Left lung (tissue), 10 donors: ENCODE results near the gene TAF11L5. TPM values are rescaled to one million over a fixed set of nuclear protein-coding genes. Genes with fewer than 3 reads are reported as not detected.
"Not testable (repeated sequence)": the region's sequence is repeated elsewhere in the genome, so short reads cannot be mapped to it uniquely, and the experiment has no call there.

Experiments
- ATAC-seq: fragments of 200-7000 bp; cut with Tn5 transposase; one replicate; pipeline ENCODE4 v1.9.1; 2020; ENCODE audit warnings: moderate library complexity
- DNase-seq, 4 donors: peaks; one replicate each; pipeline ENCODE4 v3.0.0-alpha.2; 2013 to 2020
- H3K27ac ChIP-seq, 2 donors: fragments of 200-600 bp; sonication (generic) in 1 of 2; one replicate each; pipeline versions ENCODE4 v1.5.0 to v1.8.0; 2020 to 2021
- H3K27me3 ChIP-seq, 2 donors: fragments of 200-600 bp; sonication (generic) in 1 of 2; one replicate each; pipeline versions ENCODE4 v1.5.0 to v1.8.0; 2020 to 2021
- H3K36me3 ChIP-seq, 2 donors: fragments of 200-600 bp; sonication (generic) in 1 of 2; one replicate each; pipeline versions ENCODE4 v1.5.0 to v1.8.0; 2020 to 2021
- H3K4me1 ChIP-seq, 2 donors: fragments of 200-600 bp; one replicate each; pipeline ENCODE4 v1.8.0; 2021
- H3K4me3 ChIP-seq, 2 donors: fragments of 200-600 bp; sonication (generic) in 1 of 2; one replicate each; pipeline versions ENCODE4 v1.5.0 to v1.8.0; 2020 to 2021; ENCODE audit warnings: mild to moderate bottlenecking in 1 of 2
- H3K9me3 ChIP-seq, 2 donors: fragments of 200-600 bp; sonication (generic) in 1 of 2; one replicate each; pipeline versions ENCODE4 v1.5.0 to v1.8.0; 2020 to 2021
- intact Hi-C, 2 donors: fragments of 100-400 bp; cut with DNase I; formaldehyde crosslinking; loops; one replicate each; pipeline versions ENCODE4 v1.11.2 to v1.14.2; 2022
- polyA plus RNA-seq, 6 donors: library from polyadenylated mRNA; unstranded; fragments of 120-200 nt; gene quantifications; one replicate each; pipeline ENCODE4 v1.2.1, GENCODE V29; 2013; ENCODE audit not compliant: insufficient read length in 6 of 6
- total RNA-seq, 2 donors: library from RNA; stranded (reverse); fragmentation: NEBNext Ultra II Directional; extraction: Animal tissue kit (Norgen Biotek cat#: 25700); gene quantifications; one replicate each; pipeline ENCODE4 v1.2.1, GENCODE V29; 2021
- donor health status: DM: no; HTN: yes; CAD: no.
- donor health status: DM: no; HTN: no; CAD: no.

Gene TAF11L5
- total and polyA plus RNA-seq, 8 donors = not detected

DNA sequence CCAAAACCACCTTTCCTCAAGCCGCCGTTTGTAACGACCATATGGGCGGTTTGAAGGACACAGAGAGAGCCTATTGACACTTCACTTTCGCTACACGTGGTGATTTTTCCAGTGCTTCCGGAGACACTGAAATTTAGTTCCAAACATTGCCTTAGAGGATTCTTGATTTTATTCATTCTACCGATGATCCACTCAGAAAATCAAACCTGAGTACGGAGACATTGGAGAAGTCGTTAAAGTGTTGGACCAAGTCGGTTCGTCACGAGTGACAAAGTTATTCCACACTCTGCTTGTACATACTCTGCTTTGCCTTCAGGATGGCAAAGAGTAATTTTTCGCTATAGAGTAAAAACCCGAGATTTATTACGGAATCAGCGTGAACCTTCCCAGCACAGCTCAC, 1.5 kb downstream of the TAF11L5 start:
- H3K27ac ChIP-seq, H3K4me3 ChIP-seq, H3K27me3 ChIP-seq, intact Hi-C loops, H3K4me1 ChIP-seq, H3K9me3 ChIP-seq, H3K36me3 ChIP-seq, ATAC-seq: not testable (repeated sequence)
- DNase-seq = peak in 2 of 4 donors; percentile 1 to 43

DNA sequence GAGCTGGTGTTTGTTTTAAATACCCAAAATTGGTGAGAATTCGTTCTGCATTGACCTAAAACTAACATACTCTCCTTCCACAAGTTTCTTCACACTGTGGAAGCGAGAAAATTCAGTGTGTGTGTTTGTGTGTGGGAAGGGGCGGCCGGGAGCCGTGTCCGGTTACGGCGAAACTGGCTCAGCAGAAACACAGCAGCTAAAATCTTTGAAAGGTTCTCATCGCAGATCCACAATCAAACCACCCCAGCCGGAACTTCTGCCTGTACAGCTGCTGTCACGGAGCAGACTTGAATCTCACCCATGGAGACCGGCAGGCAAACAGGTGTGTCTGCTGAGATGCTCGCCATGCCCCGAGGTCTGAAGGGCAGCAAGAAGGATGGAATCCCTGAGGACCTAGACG, 3.3 kb downstream of the TAF11L5 start, which contains the start of gene TAF11L6:
TAF11L6 (plus strand) TSS at position 301 of the 400 bp plus-strand sequence.
- H3K36me3 ChIP-seq, H3K27ac ChIP-seq, H3K4me3 ChIP-seq, H3K9me3 ChIP-seq, H3K4me1 ChIP-seq, DNase-seq, intact Hi-C loops, ATAC-seq, H3K27me3 ChIP-seq: not testable (repeated sequence)

Other genes with a start within 250 kb of the TAF11L5 start
- not detected for gene TAF11L2, start 27.0 kb upstream of the TAF11L5 start, total RNA-seq
- not detected for gene TAF11L2, start 27.0 kb upstream of the TAF11L5 start, polyA plus RNA-seq
- not detected for gene TAF11L3, start 6.9 kb upstream of the TAF11L5 start, total RNA-seq
- not detected for gene TAF11L3, start 6.9 kb upstream of the TAF11L5 start, polyA plus RNA-seq
- gene TAF11L4, start 3.4 kb upstream of the TAF11L5 start, total RNA-seq = not detected
- not detected for gene TAF11L4, start 3.4 kb upstream of the TAF11L5 start, polyA plus RNA-seq
- not detected for gene TAF11L6, start 3.4 kb downstream of the TAF11L5 start, total RNA-seq
- not detected for gene TAF11L6, start 3.4 kb downstream of the TAF11L5 start, polyA plus RNA-seq
- gene TAF11L7, start 60.5 kb downstream of the TAF11L5 start, total RNA-seq = not detected
- not detected for gene TAF11L7, start 60.5 kb downstream of the TAF11L5 start, polyA plus RNA-seq
- gene TAF11L8, start 65.7 kb downstream of the TAF11L5 start, total RNA-seq = not detected
- not detected for gene TAF11L8, start 65.7 kb downstream of the TAF11L5 start, polyA plus RNA-seq
- not detected for gene TAF11L9, start 69.2 kb downstream of the TAF11L5 start, total RNA-seq
- gene TAF11L9, start 69.2 kb downstream of the TAF11L5 start, polyA plus RNA-seq = not detected
- not detected for gene TAF11L10, start 72.6 kb downstream of the TAF11L5 start, total RNA-seq
- not detected for gene TAF11L10, start 72.6 kb downstream of the TAF11L5 start, polyA plus RNA-seq
- not detected for gene TAF11L11, start 78.9 kb downstream of the TAF11L5 start, total RNA-seq
- not detected for gene TAF11L11, start 78.9 kb downstream of the TAF11L5 start, polyA plus RNA-seq
- not detected for gene TAF11L12, start 85.2 kb downstream of the TAF11L5 start, total RNA-seq
- not detected for gene TAF11L12, start 85.2 kb downstream of the TAF11L5 start, polyA plus RNA-seq
- not detected for gene TAF11L13, start 106.9 kb downstream of the TAF11L5 start, total RNA-seq
- not detected for gene TAF11L13, start 106.9 kb downstream of the TAF11L5 start, polyA plus RNA-seq
- gene TAF11L14, start 109.2 kb downstream of the TAF11L5 start, total RNA-seq = not detected
- gene TAF11L14, start 109.2 kb downstream of the TAF11L5 start, polyA plus RNA-seq = not detected